HEK293 (cell line): ENCODE measurements around the gene CIRBP.
A peak's percentile ranks its signal among the peaks of the same experiment; 100 is the strongest.

Experiments used
- BCL11B ChIP-seq: fragments of 450-650 bp; formaldehyde crosslinking; IDR thresholded peaks from 2 replicates; pipeline ENCODE4 v1.5.1; 2016; ENCODE audit warnings: low read depth, missing biosample characterization, missing genetic modification characterization
- EGR2 ChIP-seq: fragments of 450-650 bp; formaldehyde crosslinking; IDR thresholded peaks from 2 replicates; pipeline ENCODE4 v1.5.1; 2016; ENCODE audit warnings: low read depth, missing biosample characterization, missing genetic modification characterization
- GLIS1 ChIP-seq: fragments of 450-650 bp; formaldehyde crosslinking; IDR thresholded peaks from 2 replicates; pipeline ENCODE4 v1.5.1; 2016; ENCODE audit warnings: missing biosample characterization, missing genetic modification characterization
- KLF16 ChIP-seq: fragments of 450-650 bp; formaldehyde crosslinking; IDR thresholded peaks from 2 replicates; pipeline ENCODE4 v1.5.1; 2017; ENCODE audit warnings: missing biosample characterization, missing genetic modification characterization
- KLF8 ChIP-seq: fragments of 450-650 bp; formaldehyde crosslinking; IDR thresholded peaks from 2 replicates; pipeline ENCODE4 v1.5.1; 2016; ENCODE audit warnings: missing biosample characterization, missing genetic modification characterization
- SP3 ChIP-seq: fragments of 450-650 bp; formaldehyde crosslinking; IDR thresholded peaks from 2 replicates; pipeline ENCODE4 v1.5.1; 2016; ENCODE audit warnings: missing biosample characterization, missing genetic modification characterization
- ZBTB7A ChIP-seq: fragments of 450-650 bp; formaldehyde crosslinking; IDR thresholded peaks from 2 replicates; pipeline ENCODE4 v1.5.1; 2016; ENCODE audit warnings: low read depth, missing biosample characterization, missing genetic modification characterization
- ZBTB8A ChIP-seq: fragments of 450-650 bp; formaldehyde crosslinking; IDR thresholded peaks from 2 replicates; pipeline ENCODE4 v1.5.1; 2016; ENCODE audit warnings: missing biosample characterization, missing genetic modification characterization
- ZNF121 ChIP-seq: fragments of 450-650 bp; formaldehyde crosslinking; IDR thresholded peaks from 2 replicates; pipeline ENCODE4 v1.5.1; 2016; ENCODE audit warnings: missing biosample characterization, missing genetic modification characterization
- ZNF132 ChIP-seq: fragments of 450-650 bp; formaldehyde crosslinking; IDR thresholded peaks from 2 replicates; pipeline ENCODE4 v1.5.1; 2017; ENCODE audit warnings: missing biosample characterization, missing genetic modification characterization, borderline replicate concordance
- ZNF202 ChIP-seq: fragments of 450-650 bp; formaldehyde crosslinking; IDR thresholded peaks from 2 replicates; pipeline ENCODE4 v1.5.1; 2016; ENCODE audit warnings: missing biosample characterization, missing genetic modification characterization, borderline replicate concordance
- ZNF274 ChIP-seq, 2 experiments: fragments of 200-500 bp in 1 of 2; fragments of 450-650 bp in 1 of 2; sonication (Bioruptor generic) in 1 of 2; formaldehyde crosslinking in 1 of 2; IDR thresholded peaks; 2 replicates each; pipeline versions ENCODE4 v1.5.1 to v1.6.1; 2014 to 2016; ENCODE audit warnings: borderline replicate concordance in 1 of 2, inconsistent platforms in 1 of 2, low read length in 1 of 2, missing biosample characterization in 1 of 2, missing genetic modification characterization in 1 of 2
- ZNF335 ChIP-seq: fragments of 450-650 bp; formaldehyde crosslinking; conservative IDR thresholded peaks from 2 replicates; pipeline ENCODE4 v1.5.1; 2016; ENCODE audit warnings: missing biosample characterization, missing genetic modification characterization
- ZNF354C ChIP-seq: fragments of 450-650 bp; formaldehyde crosslinking; IDR thresholded peaks from 2 replicates; pipeline ENCODE4 v1.5.1; 2016; ENCODE audit warnings: missing biosample characterization, missing genetic modification characterization, low read depth, borderline replicate concordance
- ZNF394 ChIP-seq: fragments of 450-650 bp; formaldehyde crosslinking; IDR thresholded peaks from 2 replicates; pipeline ENCODE4 v1.5.1; 2016; ENCODE audit warnings: missing biosample characterization, missing genetic modification characterization, mild to moderate bottlenecking, moderate library complexity, borderline replicate concordance
- ZNF501 ChIP-seq: fragments of 450-650 bp; formaldehyde crosslinking; IDR thresholded peaks from 2 replicates; pipeline ENCODE4 v1.5.1; 2016; ENCODE audit warnings: missing biosample characterization, missing genetic modification characterization
- ZNF514 ChIP-seq: fragments of 450-650 bp; formaldehyde crosslinking; IDR thresholded peaks from 2 replicates; pipeline ENCODE4 v1.5.1; 2016; ENCODE audit warnings: missing biosample characterization, missing genetic modification characterization
- ZNF610 ChIP-seq: fragments of 450-650 bp; formaldehyde crosslinking; IDR thresholded peaks from 2 replicates; pipeline ENCODE4 v1.5.1; 2016; ENCODE audit warnings: missing biosample characterization, missing genetic modification characterization, borderline replicate concordance
- ZNF629 ChIP-seq: fragments of 450-650 bp; formaldehyde crosslinking; IDR thresholded peaks from 2 replicates; pipeline ENCODE4 v1.5.1; 2017; ENCODE audit warnings: missing biosample characterization, missing genetic modification characterization
- ZNF660 ChIP-seq: fragments of 450-650 bp; IDR thresholded peaks from 2 replicates; pipeline ENCODE4 v1.5.1; 2018; ENCODE audit warnings: missing biosample characterization, mild to moderate bottlenecking, missing genetic modification characterization
- ZNF664 ChIP-seq: fragments of 450-650 bp; formaldehyde crosslinking; IDR thresholded peaks from 2 replicates; pipeline ENCODE4 v1.5.1; 2016; ENCODE audit warnings: missing biosample characterization, missing genetic modification characterization
- ZNF677 ChIP-seq: fragments of 450-650 bp; IDR thresholded peaks from 2 replicates; pipeline ENCODE4 v1.5.0; 2018; ENCODE audit warnings: missing biosample characterization, mild to moderate bottlenecking, missing genetic modification characterization, moderate library complexity
- ZNF776 ChIP-seq: fragments of 450-650 bp; formaldehyde crosslinking; IDR thresholded peaks from 2 replicates; pipeline ENCODE4 v1.5.0; 2017; ENCODE audit warnings: missing biosample characterization, missing genetic modification characterization, borderline replicate concordance
- ZXDB ChIP-seq: fragments of 450-650 bp; formaldehyde crosslinking; IDR thresholded peaks from 2 replicates; pipeline ENCODE4 v1.5.1; 2016; ENCODE audit warnings: missing biosample characterization, missing genetic modification characterization
- TF ChIP-seq, protein P1 (sequence below): fragments of 450-650 bp; formaldehyde crosslinking; IDR thresholded peaks from 2 replicates; pipeline ENCODE4 v1.5.1; 2017; ENCODE audit warnings: missing biosample characterization, missing genetic modification characterization
- TF ChIP-seq, protein P2 (sequence below): fragments of 450-650 bp; formaldehyde crosslinking; IDR thresholded peaks from 2 replicates; pipeline ENCODE4 v1.5.1; 2016; ENCODE audit warnings: missing biosample characterization, missing genetic modification characterization
- TF ChIP-seq, protein P3 (sequence below): fragments of 450-650 bp; formaldehyde crosslinking; IDR thresholded peaks from 2 replicates; pipeline ENCODE4 v1.5.1; 2017; ENCODE audit warnings: missing biosample characterization, mild to moderate bottlenecking, missing genetic modification characterization, moderate library complexity
- TF ChIP-seq, protein P4 (sequence below): fragments of 450-650 bp; formaldehyde crosslinking; IDR thresholded peaks from 2 replicates; pipeline ENCODE4 v1.5.1; 2016; ENCODE audit warnings: missing biosample characterization, missing genetic modification characterization
- TF ChIP-seq, protein P5 (sequence below): sonication (generic); formaldehyde crosslinking; IDR thresholded peaks from 2 replicates; pipeline ENCODE4 v1.8.1; 2022; ENCODE audit warnings: mild to moderate bottlenecking, moderate library complexity, missing genetic modification reagents
- TF ChIP-seq, protein P6 (sequence below): fragments of 450-650 bp; formaldehyde crosslinking; IDR thresholded peaks from 2 replicates; pipeline ENCODE4 v1.5.1; 2017; ENCODE audit warnings: missing biosample characterization, missing genetic modification characterization

Gene CIRBP

DNA sequence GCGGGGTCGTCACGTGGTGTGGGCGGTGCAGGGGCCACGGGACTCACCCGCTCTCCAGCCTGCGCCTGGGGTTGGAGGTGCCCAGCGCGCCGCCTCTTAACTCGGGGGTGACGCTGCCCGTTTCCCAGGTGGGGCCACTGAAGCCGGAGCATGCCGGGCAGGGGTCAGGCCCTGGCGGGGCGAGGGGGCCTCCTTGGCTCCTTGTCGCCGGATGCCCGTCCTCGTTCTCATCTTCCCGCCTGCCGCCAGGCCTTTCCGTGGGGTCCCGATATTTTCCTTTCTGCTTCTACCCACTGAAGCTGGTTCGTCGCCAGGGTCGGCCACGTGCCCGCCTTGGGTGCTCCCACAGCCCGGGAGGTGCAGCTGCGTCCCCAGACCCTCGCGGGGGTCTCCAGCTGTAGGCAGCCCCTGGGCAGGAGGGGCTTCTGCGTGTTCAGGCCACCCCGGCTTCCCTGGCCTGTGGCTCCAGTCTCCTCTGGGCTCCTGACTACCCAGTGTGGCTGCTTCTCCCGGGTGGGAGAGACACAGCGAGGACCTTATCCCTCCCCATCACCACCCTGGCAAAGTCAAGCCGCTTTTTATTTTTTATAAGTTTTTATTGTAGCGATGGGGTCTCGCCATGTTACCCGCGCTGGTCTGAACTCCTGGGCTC lies 7.0 kb downstream of the CIRBP start (continued):
- TF ChIP-seq ZNF610 (tag by site-specific recombination) (no peak), ZNF514 (tag by site-specific recombination) (no peak), ZNF664 (tag by site-specific recombination) (no peak), ZNF660 (tag by site-specific recombination) (no peak), ZNF501 (0 out of 2 replicates have a peak, but pooled peaks have one; percentile 35), ZNF776 (tag by site-specific recombination) (no peak), BCL11B (tag by site-specific recombination) (peak; percentile 87; the same call in 1 of the 2 replicates), ZBTB7A (tag by site-specific recombination) (peak; percentile 81), ZNF202 (tag by site-specific recombination) (no peak), ZXDB (tag by site-specific recombination) (peak; percentile 97), ZNF274 (IDR thresholded peaks at IDR 0.05; ENCODE audit: low read length) (no peak), ZNF274 (tag by site-specific recombination; IDR thresholded peaks at IDR 0.05; ENCODE audit: borderline replicate concordance) (no peak), ZNF629 (tag by site-specific recombination) (peak; percentile 28; the same call in 1 of the 2 replicates), ZBTB8A (tag by site-specific recombination) (peak; percentile 85), ZNF394 (tag by site-specific recombination) (peak; percentile 29; the same call in 1 of the 2 replicates), GLIS1 (peak; percentile 62), EGR2 (peak; percentile 97; the same call in 1 of the 2 replicates), ZNF121 (tag by site-specific recombination) (no peak), ZNF677 (tag by site-specific recombination) (0 out of 2 replicates have a peak, but pooled peaks have one; percentile 3), KLF16 (peak; percentile 92; the same call in 1 of the 2 replicates), KLF8 (tag by site-specific recombination) (peak; percentile 96; the same call in 1 of the 2 replicates), ZNF335 (tag by site-specific recombination) (peak; percentile 97), SP3 (tag by site-specific recombination) (peak; percentile 86), ZNF354C (no peak), ZNF132 (tag by site-specific recombination) (no peak)
- TF ChIP-seq, protein P1, sequence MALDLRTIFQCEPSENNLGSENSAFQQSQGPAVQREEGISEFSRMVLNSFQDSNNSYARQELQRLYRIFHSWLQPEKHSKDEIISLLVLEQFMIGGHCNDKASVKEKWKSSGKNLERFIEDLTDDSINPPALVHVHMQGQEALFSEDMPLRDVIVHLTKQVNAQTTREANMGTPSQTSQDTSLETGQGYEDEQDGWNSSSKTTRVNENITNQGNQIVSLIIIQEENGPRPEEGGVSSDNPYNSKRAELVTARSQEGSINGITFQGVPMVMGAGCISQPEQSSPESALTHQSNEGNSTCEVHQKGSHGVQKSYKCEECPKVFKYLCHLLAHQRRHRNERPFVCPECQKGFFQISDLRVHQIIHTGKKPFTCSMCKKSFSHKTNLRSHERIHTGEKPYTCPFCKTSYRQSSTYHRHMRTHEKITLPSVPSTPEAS (tag by site-specific recombination) = no peak
- TF ChIP-seq, protein P2, sequence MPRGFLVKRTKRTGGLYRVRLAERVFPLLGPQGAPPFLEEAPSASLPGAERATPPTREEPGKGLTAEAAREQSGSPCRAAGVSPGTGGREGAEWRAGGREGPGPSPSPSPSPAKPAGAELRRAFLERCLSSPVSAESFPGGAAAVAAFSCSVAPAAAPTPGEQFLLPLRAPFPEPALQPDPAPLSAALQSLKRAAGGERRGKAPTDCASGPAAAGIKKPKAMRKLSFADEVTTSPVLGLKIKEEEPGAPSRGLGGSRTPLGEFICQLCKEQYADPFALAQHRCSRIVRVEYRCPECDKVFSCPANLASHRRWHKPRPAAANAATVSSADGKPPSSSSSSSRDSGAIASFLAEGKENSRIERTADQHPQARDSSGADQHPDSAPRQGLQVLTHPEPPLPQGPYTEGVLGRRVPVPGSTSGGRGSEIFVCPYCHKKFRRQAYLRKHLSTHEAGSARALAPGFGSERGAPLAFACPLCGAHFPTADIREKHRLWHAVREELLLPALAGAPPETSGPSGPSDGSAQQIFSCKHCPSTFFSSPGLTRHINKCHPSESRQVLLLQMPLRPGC = no peak
- TF ChIP-seq, protein P3, sequence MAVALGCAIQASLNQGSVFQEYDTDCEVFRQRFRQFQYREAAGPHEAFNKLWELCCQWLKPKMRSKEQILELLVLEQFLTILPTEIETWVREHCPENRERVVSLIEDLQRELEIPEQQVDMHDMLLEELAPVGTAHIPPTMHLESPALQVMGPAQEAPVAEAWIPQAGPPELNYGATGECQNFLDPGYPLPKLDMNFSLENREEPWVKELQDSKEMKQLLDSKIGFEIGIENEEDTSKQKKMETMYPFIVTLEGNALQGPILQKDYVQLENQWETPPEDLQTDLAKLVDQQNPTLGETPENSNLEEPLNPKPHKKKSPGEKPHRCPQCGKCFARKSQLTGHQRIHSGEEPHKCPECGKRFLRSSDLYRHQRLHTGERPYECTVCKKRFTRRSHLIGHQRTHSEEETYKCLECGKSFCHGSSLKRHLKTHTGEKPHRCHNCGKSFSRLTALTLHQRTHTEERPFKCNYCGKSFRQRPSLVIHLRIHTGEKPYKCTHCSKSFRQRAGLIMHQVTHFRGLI = 0 out of 2 replicates have a peak, but pooled peaks have one; percentile 42
- TF ChIP-seq, protein P4, sequence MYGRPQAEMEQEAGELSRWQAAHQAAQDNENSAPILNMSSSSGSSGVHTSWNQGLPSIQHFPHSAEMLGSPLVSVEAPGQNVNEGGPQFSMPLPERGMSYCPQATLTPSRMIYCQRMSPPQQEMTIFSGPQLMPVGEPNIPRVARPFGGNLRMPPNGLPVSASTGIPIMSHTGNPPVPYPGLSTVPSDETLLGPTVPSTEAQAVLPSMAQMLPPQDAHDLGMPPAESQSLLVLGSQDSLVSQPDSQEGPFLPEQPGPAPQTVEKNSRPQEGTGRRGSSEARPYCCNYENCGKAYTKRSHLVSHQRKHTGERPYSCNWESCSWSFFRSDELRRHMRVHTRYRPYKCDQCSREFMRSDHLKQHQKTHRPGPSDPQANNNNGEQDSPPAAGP = peak; percentile 77; the same call in 1 of the 2 replicates
- TF ChIP-seq, protein P5, sequence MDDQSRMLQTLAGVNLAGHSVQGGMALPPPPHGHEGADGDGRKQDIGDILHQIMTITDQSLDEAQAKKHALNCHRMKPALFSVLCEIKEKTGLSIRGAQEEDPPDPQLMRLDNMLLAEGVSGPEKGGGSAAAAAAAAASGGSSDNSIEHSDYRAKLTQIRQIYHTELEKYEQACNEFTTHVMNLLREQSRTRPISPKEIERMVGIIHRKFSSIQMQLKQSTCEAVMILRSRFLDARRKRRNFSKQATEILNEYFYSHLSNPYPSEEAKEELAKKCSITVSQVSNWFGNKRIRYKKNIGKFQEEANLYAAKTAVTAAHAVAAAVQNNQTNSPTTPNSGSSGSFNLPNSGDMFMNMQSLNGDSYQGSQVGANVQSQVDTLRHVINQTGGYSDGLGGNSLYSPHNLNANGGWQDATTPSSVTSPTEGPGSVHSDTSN = no peak
- TF ChIP-seq, protein P6, sequence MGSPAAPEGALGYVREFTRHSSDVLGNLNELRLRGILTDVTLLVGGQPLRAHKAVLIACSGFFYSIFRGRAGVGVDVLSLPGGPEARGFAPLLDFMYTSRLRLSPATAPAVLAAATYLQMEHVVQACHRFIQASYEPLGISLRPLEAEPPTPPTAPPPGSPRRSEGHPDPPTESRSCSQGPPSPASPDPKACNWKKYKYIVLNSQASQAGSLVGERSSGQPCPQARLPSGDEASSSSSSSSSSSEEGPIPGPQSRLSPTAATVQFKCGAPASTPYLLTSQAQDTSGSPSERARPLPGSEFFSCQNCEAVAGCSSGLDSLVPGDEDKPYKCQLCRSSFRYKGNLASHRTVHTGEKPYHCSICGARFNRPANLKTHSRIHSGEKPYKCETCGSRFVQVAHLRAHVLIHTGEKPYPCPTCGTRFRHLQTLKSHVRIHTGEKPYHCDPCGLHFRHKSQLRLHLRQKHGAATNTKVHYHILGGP (tag by site-specific recombination) = no peak
